Bronchial epithelial cell (primary cell): ENCODE measurements around the gene C21orf91. TPM values are rescaled to one million over a fixed set of nuclear protein-coding genes. Genes with fewer than 3 reads are reported as not detected.

Experiments
- DNase-seq: peaks from one replicate; pipeline ENCODE4 v3.0.0-alpha.2; 2010; ENCODE audit warnings: low read depth
- FAIRE-seq: peaks from 2 replicates; lab custom pipeline; 2011; peaks lifted over from hg19 to GRCh38; lab: Jason Lieb, UNC
- H3K27me3 ChIP-seq: 2 replicates; pipeline ENCODE4 v1.5.1; 2011; ENCODE audit warnings: low read length; ENCODE audit not compliant: control insufficient read depth, insufficient read depth
- H3K36me3 ChIP-seq: 2 replicates; pipeline ENCODE4 v1.5.1; 2011; ENCODE audit warnings: low read length; ENCODE audit not compliant: control insufficient read depth, insufficient read depth
- H3K4me3 ChIP-seq: 2 replicates; pipeline ENCODE4 v1.5.1; 2011; ENCODE audit warnings: mild to moderate bottlenecking, low read depth, low read length, control low read depth
- total RNA-seq: library from RNA; depleted of rRNA; stranded (reverse); fragments of >200 nt; gene quantifications from 2 replicates; pipeline ENCODE4 v1.2.1, GENCODE V29; 2014
- TF ChIP-seq, protein P1 (sequence below): IDR thresholded peaks from 2 replicates; pipeline ENCODE4 v1.5.1; 2011; ENCODE audit warnings: mild to moderate bottlenecking, moderate library complexity, low read length, control low read depth, inconsistent platforms; ENCODE audit not compliant: insufficient read depth, severe bottlenecking

C21orf91 gene
- total RNA-seq, 1 donor from 2014 or later = 6.6 TPM

DNA sequence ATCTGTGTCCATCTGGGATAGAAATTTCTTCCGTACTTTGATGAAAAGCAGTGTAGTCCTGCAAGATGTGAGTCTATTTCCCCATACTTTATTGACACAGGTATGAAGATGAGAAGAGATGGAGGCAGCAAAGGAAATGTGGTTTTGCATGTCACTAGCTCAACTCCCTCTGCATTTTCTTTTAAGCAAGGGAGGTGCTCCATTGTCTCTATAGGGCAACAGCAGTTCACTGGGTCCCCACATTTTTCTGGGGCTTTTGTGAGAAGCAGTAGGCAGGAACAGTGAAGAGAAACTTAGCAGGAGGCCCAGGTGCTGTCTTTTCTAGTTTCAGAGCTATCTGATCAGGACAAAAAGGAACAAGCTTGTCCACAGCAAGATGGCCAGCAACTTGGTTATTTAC is 37.1 kb downstream of the C21orf91 start:
- Histone ChIP-seq H3K27me3 (no peaks in the 10 kb centered on the region), H3K4me3 (no peak overlapping the region), H3K36me3 (peaks cover 6% of the 10 kb centered on the region)
- TF ChIP-seq, protein P1, sequence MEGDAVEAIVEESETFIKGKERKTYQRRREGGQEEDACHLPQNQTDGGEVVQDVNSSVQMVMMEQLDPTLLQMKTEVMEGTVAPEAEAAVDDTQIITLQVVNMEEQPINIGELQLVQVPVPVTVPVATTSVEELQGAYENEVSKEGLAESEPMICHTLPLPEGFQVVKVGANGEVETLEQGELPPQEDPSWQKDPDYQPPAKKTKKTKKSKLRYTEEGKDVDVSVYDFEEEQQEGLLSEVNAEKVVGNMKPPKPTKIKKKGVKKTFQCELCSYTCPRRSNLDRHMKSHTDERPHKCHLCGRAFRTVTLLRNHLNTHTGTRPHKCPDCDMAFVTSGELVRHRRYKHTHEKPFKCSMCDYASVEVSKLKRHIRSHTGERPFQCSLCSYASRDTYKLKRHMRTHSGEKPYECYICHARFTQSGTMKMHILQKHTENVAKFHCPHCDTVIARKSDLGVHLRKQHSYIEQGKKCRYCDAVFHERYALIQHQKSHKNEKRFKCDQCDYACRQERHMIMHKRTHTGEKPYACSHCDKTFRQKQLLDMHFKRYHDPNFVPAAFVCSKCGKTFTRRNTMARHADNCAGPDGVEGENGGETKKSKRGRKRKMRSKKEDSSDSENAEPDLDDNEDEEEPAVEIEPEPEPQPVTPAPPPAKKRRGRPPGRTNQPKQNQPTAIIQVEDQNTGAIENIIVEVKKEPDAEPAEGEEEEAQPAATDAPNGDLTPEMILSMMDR = no peak
- FAIRE-seq (no peak), DNase-seq (no peak)

DNA sequence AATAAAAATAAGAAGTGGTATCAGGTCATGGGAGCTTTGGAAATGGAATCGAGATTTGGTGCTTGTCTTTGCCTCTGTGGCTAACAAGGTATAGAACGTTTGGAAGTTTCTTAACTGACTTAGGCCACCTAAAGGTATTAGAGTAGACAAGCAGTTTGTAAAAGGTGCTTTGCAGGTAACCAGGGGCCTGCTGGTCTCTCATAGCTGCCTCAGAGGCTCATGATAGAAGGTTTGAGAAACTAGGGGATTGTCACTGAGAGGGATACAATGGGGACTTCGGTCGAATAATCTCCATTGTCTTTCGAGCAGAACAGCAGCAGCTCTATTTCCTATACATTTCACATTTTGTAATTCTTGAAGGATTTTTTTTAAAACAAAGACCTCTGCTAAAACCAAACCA is 37.6 kb downstream of the C21orf91 start:
- TF ChIP-seq, protein P1 = no peak
- Histone ChIP-seq H3K4me3 (no peak overlapping the region), H3K36me3 (peaks cover 3% of the 10 kb centered on the region), H3K27me3 (no peaks in the 10 kb centered on the region)
- FAIRE-seq (no peak), DNase-seq (no peak)

DNA sequence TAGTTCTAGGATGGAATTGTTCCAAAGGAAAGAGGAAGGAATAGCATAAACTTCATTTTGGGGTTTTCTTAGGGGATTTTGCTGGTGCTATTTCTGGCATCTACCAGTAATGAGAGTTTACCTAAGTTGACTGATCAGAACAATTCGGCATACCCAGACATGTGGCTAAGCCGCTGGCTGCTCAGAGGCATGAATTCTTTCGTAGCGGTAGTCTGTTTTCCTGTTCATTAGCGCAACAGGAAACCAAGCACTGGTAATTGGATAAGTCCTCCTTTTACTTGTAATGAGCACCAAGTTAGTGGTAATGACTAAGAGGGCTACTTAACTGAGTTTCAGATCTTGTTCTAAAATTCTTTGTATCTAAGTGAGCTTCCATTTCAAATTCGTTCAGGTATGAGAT is 38.6 kb downstream of the C21orf91 start:
- TF ChIP-seq, protein P1 = no peak
- Histone ChIP-seq H3K27me3 (no peaks in the 10 kb centered on the region), H3K36me3 (peaks cover 3% of the 10 kb centered on the region), H3K4me3 (no peak overlapping the region)
- FAIRE-seq (no peak), DNase-seq (peak; percentile 67)

DNA sequence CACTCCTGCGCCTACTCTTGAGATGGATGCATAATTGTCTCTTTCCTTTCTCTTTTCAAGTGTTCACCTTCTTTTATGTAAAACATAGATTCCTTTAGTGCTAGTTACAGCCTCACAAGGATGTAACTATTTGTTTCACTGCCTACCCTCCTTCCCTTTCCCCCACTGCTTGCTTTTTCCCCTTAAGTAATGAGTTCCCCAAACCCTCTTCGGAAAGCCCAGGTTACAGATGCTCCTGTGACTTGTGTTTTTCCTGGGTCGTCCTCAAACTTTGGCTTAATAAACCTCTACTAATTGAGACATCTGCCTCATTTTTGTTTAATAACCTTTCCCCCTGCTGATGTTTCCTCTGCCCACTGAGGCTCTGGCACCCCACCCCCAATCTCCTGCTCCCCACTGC is 39.2 kb downstream of the C21orf91 start:
- Histone ChIP-seq H3K27me3 (no peaks in the 10 kb centered on the region), H3K4me3 (no peak overlapping the region), H3K36me3 (peaks cover 3% of the 10 kb centered on the region)
- TF ChIP-seq, protein P1 = no peak
- no peak for FAIRE-seq
- no peak for DNase-seq

DNA sequence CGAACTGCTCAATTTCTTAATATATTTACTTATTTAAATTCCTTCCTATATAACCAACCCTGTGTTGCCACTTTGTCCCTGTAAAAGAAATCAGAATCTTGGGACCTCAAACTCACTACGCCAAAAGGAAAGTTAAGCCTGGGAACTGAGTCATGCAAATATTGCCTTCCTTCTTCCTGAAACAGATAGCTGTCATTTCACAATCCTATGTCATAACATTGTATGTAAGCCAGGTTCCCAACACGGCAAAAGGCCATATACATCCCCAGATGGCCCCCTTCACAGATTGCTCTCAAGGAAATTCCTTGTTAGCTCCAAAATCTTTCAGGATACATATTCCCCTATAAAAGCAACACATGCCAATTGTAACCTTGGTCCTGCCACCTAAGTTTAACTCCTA is 39.7 kb downstream of the C21orf91 start:
- Histone ChIP-seq H3K36me3 (peaks cover 1% of the 10 kb centered on the region), H3K4me3 (no peak overlapping the region), H3K27me3 (no peaks in the 10 kb centered on the region)
- DNase-seq (peak; percentile 75), FAIRE-seq (peak; percentile 58)
- TF ChIP-seq, protein P1 = no peak

DNA sequence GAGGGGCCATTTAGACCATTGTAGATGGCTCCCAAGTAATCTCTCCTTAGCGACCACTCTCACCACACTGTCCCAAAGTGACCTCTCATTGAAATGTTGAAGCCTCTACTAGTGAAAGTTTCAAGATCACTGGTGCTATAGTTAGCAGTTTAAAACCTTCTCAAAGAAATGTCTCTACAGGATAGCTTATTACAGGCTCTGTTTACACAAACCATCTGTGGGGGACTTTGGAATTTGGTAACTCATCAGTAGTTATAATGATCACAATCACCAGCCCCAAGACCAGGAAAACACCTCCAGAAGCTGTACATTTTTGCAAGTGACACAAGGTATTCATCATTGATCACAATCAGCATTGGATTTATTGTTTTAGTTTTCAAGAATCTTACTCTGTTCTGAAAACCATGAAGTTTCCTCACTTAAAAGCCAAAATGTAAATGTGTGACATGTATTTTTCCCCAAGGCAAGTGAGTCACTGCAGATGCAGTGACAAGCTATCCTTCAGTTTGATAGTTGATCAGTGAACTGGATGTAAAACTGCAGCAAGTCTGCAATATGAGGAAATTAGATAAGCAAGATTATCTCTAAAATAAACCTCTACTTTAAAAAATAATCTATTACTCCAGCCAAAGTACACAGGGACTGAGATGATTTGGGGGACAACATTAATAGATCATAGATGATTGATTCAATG is 41.9 kb downstream of the C21orf91 start:
- H3K27me3 ChIP-seq = no peaks in the 10 kb centered on the region
- H3K4me3 ChIP-seq = no peak overlapping the region
- DNase-seq (no peak), FAIRE-seq (no peak)
- TF ChIP-seq, protein P1 = no peak
- H3K36me3 ChIP-seq = no peaks in the 10 kb centered on the region
